H1 (cell line): ENCODE data around the gene F3. TPM values are rescaled to one million over a fixed set of nuclear protein-coding genes. Genes with fewer than 3 reads are reported as not detected.

Source experiments
- polyA plus RNA-seq, 7 experiments: library from polyadenylated mRNA; depleted of rRNA in 3 of 7; stranded (reverse) in 5 of 7; unstranded in 2 of 7; fragments of >200 nt in 5 of 7; fragments of 200-250 nt in 2 of 7; gene quantifications; 1 replicate in 5 of 7; 2 replicates in 1 of 7; 4 replicates in 1 of 7; pipeline versions ENCODE4 v1.2.1 to v1.2.3, GENCODE V29; 2011 to 2013; ENCODE audit warnings: missing spikeins in 2 of 7, mixed read lengths in 2 of 7
- total RNA-seq: library from RNA; stranded (reverse); fragmentation: NEBNext Ultra II Directional; extraction: Animal tissue kit (Norgen Biotek cat#: 25700); gene quantifications from 2 replicates; pipeline ENCODE4 v1.2.1, GENCODE V29; 2021
- TF ChIP-seq, protein P1 (sequence below): fragments of 300-600 bp; sonication (generic); IDR thresholded peaks from 2 replicates; pipeline ENCODE4 v1.7.1; 2012; ENCODE audit warnings: low read length, moderate library complexity, mild to moderate bottlenecking, inconsistent platforms; ENCODE audit not compliant: insufficient replicate concordance

The F3 gene
- total and polyA plus RNA-seq, 2 of the 8 experiments (the other 6 are each of a cell fraction or from before 2014, with no cell fraction given), result 2.6 to 8.6 TPM

DNA sequence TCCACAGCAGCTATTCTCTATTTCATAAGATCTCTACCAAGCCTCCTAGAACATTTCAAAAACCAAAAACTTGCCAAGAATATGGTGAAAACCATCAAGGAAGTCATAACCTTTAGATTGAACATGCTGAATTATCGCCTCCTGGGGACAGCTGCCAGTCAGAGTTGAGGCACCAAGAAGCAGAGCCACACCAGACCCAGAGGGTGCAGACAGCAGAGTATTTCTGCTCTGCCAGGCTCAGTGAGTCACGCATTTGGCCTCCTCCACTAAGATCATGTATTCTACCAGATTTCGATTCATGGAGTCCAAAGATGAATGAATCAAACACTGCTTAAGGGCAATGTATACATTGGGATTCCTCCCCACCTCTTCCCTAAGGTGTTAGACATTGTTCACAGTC, 2.1 kb downstream of the F3 start (continued):
- TF ChIP-seq, protein P1, sequence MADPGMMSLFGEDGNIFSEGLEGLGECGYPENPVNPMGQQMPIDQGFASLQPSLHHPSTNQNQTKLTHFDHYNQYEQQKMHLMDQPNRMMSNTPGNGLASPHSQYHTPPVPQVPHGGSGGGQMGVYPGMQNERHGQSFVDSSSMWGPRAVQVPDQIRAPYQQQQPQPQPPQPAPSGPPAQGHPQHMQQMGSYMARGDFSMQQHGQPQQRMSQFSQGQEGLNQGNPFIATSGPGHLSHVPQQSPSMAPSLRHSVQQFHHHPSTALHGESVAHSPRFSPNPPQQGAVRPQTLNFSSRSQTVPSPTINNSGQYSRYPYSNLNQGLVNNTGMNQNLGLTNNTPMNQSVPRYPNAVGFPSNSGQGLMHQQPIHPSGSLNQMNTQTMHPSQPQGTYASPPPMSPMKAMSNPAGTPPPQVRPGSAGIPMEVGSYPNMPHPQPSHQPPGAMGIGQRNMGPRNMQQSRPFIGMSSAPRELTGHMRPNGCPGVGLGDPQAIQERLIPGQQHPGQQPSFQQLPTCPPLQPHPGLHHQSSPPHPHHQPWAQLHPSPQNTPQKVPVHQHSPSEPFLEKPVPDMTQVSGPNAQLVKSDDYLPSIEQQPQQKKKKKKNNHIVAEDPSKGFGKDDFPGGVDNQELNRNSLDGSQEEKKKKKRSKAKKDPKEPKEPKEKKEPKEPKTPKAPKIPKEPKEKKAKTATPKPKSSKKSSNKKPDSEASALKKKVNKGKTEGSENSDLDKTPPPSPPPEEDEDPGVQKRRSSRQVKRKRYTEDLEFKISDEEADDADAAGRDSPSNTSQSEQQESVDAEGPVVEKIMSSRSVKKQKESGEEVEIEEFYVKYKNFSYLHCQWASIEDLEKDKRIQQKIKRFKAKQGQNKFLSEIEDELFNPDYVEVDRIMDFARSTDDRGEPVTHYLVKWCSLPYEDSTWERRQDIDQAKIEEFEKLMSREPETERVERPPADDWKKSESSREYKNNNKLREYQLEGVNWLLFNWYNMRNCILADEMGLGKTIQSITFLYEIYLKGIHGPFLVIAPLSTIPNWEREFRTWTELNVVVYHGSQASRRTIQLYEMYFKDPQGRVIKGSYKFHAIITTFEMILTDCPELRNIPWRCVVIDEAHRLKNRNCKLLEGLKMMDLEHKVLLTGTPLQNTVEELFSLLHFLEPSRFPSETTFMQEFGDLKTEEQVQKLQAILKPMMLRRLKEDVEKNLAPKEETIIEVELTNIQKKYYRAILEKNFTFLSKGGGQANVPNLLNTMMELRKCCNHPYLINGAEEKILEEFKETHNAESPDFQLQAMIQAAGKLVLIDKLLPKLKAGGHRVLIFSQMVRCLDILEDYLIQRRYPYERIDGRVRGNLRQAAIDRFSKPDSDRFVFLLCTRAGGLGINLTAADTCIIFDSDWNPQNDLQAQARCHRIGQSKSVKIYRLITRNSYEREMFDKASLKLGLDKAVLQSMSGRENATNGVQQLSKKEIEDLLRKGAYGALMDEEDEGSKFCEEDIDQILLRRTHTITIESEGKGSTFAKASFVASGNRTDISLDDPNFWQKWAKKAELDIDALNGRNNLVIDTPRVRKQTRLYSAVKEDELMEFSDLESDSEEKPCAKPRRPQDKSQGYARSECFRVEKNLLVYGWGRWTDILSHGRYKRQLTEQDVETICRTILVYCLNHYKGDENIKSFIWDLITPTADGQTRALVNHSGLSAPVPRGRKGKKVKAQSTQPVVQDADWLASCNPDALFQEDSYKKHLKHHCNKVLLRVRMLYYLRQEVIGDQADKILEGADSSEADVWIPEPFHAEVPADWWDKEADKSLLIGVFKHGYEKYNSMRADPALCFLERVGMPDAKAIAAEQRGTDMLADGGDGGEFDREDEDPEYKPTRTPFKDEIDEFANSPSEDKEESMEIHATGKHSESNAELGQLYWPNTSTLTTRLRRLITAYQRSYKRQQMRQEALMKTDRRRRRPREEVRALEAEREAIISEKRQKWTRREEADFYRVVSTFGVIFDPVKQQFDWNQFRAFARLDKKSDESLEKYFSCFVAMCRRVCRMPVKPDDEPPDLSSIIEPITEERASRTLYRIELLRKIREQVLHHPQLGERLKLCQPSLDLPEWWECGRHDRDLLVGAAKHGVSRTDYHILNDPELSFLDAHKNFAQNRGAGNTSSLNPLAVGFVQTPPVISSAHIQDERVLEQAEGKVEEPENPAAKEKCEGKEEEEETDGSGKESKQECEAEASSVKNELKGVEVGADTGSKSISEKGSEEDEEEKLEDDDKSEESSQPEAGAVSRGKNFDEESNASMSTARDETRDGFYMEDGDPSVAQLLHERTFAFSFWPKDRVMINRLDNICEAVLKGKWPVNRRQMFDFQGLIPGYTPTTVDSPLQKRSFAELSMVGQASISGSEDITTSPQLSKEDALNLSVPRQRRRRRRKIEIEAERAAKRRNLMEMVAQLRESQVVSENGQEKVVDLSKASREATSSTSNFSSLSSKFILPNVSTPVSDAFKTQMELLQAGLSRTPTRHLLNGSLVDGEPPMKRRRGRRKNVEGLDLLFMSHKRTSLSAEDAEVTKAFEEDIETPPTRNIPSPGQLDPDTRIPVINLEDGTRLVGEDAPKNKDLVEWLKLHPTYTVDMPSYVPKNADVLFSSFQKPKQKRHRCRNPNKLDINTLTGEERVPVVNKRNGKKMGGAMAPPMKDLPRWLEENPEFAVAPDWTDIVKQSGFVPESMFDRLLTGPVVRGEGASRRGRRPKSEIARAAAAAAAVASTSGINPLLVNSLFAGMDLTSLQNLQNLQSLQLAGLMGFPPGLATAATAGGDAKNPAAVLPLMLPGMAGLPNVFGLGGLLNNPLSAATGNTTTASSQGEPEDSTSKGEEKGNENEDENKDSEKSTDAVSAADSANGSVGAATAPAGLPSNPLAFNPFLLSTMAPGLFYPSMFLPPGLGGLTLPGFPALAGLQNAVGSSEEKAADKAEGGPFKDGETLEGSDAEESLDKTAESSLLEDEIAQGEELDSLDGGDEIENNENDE, result no peak
